GM21526 (cell line): ENCODE measurements around the gene SHISAL1.

ENCODE experiments used
- ATAC-seq: cut with Tn5 transposase; IDR thresholded peaks from one replicate; pipeline ENCODE4 v1.9.1; 2021; ENCODE audit warnings: moderate library complexity; ENCODE audit not compliant: unreplicated experiment, low FRiP score

SHISAL1 gene

DNA sequence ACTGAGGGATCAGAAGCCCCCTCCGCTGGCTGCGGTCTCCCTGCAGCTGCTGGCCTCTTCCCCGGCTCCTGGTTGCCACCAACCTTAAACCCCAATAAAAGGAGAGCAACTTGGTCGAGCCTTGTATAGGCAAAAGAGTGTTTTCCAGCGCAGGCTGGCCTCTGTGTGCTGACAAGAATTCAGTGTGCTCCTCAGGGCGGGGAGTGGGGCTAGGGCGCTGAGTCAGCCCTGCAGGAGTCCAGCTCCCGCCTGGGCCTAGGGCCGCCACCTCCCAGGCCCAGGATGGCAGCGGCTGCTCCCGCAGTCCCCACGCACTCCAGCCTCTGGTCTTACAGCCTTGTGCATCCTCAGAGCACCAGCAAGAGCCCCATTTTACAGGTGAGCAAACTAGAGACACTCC lies at the start of gene SHISAL1:
SHISAL1 (minus strand) TSS at position 186 of the 400 bp plus-strand sequence. CDS start 12,006 bp downstream, outside the sequence.
- no peak for ATAC-seq

DNA sequence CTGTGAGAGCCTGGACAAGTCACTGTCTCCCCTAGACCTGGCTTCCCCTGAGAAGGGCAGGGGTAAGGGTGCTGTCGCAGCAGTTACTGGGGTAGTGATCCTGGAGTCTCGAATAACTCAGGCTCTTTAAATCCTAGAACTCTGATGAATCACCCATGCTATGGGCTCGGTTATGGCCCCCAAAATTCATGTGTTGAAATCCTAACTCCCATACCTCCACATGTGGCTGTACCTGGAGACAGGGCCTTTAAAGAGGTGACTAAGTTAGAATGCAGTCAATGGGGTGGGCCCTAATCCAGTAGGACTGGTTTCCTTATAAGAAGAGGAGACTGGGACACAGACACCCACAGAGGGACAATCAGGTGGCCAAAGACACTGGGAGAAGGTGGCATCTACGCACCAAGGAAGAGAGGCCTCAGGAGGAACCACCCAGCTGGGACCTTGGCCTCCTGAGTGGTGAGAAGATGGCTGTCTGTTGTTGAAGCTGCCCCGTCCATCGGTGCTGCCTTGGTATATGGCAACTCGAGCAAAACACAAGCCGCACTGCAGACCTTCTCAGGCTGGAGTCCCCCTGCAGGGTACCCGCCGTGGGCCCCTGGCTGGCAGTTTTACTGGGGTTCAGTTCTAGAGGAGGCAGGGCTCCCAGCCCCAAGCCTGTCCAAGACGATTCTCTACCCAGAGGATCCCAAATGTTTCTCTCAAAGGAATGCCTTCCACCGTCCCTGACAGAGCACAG lies 48.8 kb upstream of the SHISAL1 start:
- no peak for ATAC-seq

DNA sequence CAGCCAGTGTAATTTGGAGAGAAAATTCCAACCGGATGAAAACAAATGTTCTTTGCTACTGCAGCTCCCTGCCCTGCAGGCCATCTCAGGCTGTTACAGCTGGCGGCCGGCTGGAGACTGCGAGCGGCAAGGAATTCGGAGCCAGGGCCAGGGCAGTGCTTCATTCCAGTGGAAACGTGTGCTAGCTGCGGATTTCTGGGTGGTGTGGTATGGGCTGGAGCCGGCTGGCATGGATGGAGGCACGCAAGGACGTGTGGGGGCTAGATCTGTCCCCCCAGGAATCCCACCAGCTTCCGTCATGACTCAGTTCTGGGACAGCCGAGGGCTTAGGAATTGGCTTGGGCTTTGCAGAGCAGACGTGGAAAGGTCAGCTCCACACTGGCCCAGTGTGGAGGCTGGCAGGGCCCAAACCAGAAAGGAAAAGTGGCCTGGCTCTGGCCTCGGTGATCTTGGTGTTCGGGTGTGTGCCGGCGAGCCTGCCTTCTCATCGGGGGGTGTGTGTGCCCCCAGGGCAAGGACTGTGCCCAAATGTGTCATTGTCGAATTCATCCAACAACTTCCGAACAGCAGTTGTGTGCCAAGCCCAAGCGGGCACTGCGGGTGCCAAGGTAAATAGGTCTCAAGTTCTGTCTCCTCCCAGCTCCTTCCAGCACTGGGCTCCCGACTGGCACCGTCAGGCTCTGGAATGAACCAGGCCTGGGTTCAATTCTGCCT lies 48.1 kb upstream of the SHISAL1 start:
- ATAC-seq: no peak

DNA sequence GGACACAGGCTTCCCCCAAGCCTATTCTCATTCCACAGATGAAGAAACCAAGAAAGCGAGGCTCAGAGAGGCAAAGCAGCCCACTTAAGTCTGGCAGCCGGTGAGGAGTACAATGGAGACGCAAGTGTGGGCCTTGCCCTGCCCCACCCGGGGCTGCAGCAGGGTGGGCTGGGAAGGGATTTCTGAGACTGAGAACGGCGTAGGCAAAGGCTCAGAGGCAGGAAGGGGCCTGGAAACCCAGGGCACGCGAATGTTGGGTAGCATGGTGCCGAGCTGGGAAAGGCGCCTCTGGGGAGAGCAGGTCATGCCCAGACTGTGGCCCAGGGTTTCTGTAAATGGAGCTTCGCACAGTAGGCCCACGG lies 47.5 kb upstream of the SHISAL1 start:
- no peak for ATAC-seq

DNA sequence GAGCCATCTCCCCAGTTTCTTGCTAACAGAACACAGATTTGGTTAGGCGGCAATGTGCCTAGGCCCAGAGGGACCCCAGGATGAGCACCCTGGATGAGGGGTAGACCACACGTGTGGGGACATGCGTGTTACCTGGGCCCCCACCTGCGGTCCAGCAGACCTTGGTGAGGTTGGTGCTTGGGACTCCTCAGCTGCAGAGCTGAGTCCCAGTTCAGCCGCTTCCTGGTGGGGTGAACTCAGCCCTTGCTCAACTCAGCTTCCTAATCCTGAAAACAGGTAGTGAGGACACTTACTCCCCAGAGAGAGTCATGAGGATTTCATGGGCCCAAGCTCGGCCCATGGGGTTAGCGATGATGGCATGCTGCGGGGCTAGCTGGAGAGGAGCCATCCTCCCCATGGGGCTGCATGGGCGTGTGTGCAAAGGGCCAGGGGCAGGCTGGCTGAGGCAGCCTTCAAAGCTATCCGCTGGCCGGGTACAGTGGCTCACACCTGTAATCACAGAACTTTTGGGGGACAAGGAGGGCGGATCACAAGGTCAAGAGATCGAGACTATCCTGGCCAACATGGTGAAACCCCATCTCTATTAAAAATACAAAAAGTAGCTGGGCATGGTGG lies 46.9 kb upstream of the SHISAL1 start:
- no peak for ATAC-seq

DNA sequence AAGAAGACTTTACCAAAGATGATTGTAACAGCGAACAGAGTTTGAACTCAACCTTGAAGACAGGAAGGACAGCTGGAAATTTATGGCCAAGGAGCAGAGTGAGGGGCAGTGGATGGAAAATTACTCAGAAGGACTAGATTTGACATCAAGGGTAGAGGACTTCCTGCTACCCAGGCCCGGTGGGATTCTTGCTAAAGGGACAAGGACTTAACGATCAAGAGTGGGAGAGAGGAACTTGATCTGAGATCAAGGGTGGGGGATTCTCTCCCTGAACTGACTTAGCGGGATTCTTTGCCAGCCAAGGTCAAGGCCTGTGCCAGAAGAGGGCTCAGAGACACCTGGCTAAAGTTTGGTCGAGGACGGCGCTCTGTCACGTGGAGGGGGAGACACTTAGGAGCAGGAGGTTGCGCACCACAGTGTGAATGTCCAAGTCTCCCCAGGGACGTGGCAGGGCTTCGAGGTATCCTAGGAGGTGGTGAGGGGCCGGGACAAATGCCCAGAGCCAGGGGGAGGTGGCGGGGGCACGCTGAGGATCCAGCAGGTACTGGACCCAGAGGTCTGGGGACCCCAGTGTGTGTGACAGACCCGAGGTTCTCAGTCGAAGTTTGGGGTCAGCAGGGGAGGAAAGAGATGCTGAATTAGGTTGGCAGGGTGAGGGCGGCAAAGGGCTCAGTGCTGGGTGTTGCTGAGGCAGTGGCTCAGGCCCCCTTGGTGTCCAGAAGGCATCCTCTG lies 46.1 kb upstream of the SHISAL1 start:
- no peak for ATAC-seq

DNA sequence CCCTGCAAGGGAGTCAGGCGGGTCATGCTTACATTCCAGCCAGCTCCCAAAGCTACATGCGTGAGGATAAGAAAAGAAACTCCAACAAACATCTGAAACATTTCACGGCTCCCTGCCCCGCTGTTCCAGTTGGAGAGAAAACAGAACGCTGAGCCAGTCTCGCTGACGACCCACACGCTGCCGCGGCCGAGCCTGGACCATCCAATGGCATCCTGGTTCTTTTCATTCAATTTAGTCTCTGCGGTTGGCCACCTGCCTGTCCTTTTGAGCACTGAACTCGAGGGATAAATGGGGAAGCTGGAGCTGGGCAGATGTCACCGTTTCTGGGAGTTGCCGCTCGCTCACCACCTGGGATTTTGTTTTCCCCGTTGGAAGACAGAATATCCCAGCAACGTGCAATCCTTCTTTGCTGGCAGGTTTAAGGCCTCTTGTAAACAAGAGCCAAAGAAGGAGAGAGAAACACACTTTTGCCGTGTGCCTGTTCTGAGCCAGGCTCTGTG lies 45.3 kb upstream of the SHISAL1 start:
- ATAC-seq: no peak

DNA sequence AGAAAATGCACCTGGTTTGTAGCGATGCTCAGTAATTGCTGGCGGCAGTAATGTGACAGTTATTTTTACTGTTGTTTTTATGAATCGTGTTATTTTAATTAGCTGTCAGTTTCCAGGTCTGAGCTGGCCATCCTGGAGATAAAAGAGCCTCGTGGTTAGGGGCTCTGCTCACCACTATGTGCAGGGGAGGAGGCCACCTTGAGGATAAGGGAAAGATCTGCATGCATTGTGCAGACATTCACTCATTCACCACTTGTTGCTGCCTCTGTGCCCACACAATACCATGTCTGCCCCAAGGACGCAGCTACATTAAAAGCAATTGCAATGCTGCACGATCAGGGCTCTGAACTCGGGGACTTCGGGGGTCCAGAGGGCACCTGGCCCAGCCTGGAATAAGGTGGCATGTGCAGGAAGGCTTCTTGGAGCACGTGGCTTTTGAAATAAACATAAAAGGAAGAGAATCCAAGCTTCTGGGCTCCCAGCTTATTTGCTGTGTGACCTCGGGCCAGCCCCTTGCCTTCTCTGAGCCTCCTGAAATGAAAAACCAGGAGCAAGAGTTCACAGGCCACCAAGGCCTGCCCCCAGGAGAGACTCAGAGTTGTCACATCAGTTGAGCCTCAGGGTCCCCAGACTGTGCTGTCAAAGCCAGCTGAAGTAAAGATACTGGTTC lies 44.7 kb upstream of the SHISAL1 start:
- ATAC-seq: no peak

DNA sequence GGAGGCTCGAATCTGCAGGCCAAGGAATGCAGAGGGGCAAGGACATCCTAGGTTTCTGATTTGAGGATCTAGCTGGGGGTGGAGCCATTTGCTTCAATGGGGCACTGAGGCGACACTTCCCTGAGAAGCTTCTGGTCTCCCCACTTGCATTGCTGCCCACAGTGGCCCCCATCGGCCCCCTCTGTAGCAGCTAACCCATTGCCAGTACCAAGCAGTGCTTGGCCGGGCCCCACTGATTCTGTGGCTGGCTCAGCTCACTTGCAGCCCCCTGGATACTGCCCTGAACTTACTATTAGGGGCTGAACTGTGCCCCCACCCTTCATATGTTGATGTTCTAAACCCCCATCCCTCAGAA lies 42.9 kb upstream of the SHISAL1 start:
- ATAC-seq: no peak

DNA sequence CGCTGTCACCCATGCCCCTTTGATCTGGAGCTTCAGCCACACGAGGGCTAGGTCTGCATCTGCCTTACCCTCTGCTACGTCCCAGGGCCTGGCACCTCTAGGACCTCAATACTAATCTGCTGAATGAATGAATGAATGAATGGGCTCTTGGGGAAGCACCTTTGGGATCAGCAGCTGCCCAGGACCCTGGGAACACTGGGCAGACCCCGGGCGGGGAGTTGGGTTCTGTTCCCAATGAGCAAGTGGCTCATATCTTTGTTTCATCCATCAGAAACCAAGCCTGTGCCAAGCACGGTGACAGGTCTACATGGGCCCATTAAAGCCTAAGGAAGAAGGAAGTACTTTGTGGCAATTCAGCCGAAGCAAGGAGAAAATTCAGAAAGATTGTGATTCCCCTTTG lies 41.5 kb upstream of the SHISAL1 start:
- ATAC-seq: no peak

DNA sequence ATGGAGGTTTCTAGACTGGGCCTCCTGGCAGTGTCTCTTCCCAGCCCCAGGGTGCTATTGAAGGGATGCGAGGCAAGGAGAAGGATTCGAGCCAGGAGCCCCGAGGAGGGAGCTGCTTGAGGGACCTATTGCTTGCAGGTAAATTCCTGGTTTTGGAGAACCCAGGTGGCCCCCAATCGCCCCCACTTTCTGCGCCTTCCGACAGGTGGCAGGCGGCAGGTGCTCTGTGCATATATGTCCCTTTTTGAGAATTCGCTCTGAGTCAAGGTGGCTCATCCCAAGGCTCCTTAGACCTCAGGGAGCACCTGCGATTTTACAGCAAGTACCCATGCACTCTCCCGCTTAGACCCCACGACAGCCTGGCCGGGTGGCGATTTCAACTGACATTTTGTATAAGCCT lies 40.3 kb upstream of the SHISAL1 start:
- ATAC-seq: no peak

DNA sequence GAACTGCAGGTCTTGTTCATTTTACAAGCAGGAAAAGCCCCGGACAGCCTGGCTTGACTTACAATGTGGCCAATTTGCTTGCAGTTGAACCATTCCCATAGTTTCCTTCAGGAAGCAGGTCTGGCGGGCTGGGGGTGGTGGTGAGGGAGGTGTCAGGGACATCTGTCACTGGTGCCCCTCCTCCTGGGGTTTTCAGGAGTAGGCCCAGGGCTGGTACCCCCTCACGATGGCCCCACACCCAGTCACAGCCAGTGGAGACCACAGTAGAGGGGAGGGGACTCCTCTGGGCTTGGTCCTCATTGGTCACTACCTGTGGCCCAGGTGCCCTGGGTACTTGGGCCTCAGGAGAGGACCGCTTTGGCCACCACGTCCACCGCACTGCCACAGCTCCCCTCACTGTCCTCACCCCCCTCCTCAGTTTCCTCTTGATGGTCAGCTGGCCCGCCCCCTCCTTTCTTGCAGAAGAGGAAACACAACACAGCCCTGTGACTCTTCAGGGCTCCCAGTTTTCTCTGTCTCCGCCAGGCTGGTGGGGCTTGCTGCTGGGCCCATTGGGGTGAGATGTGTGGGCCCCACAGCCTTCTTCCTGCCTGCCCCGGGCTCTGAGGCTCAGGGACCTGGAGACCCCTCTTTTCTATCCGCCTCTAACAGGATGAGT lies 39.8 kb upstream of the SHISAL1 start:
- ATAC-seq: no peak

DNA sequence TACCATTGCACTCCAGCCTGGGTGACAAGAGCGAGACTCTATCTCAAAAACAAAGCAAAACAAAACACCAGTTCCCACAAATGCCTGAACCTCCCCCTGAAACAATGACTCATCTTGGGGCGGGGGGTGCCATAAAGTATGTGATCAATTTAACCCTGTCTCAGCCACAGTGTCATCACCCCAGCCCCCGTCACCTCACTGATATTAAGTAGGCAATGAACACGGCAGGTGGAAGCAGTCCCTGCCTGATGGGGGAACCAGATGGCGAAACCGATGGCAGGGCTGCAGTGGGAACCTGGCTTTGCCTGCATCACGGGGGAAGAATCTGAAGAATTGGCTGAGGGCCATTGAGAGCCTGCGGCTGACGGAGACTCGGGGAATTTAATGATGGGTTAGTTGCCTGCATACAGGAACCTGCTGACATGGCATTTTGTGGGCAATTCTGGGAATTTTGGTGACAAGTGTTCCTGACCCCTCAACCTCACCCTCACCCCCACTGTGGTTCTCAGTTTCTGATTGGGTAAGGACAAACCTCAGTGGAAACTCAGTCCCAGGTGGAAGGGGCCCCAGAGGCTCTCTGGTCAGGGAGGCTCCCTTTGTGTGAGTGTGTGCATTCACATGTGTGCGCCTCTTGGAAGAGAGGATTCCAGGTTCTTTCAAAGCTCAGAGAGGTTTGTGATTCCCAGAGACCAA lies 39.1 kb upstream of the SHISAL1 start:
- ATAC-seq: no peak

DNA sequence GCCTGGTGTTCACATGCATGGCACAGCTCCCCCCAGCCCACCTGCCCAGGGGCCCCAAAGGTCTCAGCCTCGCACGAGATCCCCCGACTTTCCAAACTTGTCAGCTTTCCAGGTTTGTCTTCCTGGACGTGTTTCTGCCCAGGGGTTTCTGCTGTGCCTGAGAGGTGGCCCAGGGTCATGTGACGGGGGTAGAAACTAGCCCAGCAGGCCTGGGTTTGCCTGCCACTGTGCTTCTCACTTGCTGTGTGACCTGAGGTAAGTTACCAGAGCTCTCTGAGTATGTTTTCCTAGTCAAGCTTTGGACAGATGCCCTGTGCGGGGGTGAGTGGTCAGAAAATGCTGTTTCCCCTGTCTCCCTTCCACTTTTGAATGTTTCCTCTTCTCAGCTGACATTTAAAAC lies 38.3 kb upstream of the SHISAL1 start:
- ATAC-seq: no peak

DNA sequence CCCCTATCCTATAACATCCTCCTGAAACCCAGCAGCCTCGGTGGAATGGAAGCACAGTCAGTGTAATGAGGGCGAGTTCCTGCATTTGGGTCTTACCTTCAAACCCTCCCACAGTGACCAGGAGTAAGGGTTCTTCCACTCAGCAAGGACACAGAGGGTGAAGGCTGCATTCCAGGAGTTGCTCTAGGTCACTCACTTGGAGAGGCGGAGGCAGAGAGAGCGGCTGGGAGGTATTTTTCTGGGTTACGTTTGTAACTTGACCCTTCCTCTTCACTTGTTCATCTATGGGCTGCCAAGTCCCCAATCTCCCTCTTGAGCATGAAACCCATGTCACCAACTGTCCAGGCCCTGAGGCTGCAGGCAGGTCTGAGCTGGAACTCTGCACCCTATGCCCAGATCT lies 36.8 kb upstream of the SHISAL1 start:
- no peak for ATAC-seq

DNA sequence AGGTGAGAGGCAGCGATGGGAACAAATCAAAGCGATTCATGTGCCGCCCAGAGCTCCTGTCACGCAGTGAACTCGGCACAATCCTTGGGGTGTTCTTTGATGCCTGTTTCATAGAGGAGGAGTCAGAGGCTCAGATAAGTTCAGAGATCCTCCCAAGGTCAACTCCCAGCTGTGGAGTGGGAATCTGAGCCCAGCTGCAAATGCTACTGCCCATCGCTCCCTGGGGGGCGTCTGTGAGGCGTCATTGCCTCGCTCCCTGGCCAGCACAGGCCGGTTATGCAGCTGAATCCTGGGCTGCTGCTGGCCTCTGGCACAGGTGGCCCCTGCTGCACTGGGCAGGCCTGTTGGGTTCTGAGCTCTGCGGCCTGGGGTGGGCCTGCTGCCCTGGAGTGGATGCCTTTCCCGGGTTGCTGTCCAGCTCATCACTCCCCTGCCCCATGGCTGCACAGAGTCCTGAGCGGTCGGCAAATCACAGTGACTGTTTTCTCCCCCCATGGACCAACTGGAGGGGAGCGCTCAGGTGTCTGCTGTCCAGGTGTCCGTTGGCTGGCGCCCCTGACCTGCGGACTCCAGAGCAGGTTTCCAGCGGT lies 36.3 kb upstream of the SHISAL1 start:
- no peak for ATAC-seq

DNA sequence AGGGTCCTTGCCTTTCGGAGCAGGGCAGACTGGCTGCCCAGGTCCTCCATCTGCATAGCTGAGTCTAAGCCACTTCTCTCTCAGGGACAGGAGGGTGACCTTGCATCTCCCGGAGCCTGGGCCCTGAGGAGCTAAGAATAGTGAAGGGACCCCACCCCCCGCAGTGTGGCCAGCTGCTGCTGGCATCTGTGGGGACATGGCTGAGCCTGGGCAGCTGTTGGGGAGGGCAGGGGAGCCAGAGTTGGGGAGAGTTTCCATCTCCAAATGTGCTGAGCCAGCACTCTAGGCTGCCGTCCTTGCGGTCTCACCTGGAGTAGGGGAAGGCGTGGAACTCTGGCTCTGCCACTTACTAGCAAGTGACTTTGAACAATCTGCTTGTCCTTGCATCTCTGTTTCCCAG lies 34.8 kb upstream of the SHISAL1 start:
- ATAC-seq: no peak

DNA sequence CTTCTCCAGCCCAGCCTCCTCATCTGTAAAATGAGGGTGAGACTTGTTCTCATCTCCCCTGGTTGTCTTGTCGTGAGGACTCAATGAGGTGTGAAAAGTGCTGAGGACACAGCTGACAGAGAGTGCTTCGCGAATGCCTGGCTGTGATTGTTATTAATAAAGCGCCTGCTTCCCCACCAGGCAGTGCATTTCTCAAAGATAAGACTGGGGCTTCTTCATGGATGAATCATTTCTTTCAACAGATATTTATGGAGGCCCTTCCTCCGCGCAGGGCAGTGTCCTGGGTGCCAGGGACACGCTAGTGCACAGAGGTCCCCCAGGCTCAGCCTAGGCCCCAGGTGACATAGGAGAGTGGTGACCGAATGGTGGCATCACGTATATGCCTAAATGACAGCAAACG lies 34.3 kb upstream of the SHISAL1 start:
- no peak for ATAC-seq

DNA sequence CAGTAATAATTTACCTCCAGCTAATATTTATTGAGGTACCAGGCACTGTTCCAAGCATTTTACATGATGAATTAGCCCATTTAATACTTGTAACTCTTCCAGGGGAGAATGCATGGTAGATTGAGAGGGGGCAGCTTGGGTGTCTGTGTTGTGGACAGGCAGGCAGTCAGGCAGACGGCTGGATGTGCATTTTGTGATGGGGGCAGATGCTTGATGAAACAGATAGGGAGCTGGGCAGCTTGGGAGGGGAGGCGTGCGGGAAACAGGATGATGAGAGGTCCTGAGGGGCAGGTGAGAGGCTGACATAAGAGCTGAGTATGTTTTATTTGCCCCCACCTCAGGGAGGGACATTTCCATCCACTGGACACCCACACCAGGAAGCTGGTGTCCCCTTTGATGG lies 33.1 kb upstream of the SHISAL1 start:
- ATAC-seq: no peak
